GM12878 (cell line): ENCODE measurements around the gene EVI5L. TPM values are rescaled to one million over a fixed set of nuclear protein-coding genes. Genes with fewer than 3 reads are reported as not detected.

Source experiments
- BCL11A ChIP-seq: IDR thresholded peaks from 2 replicates; pipeline ENCODE4 v1.6.1; 2011; ENCODE audit warnings: low read depth, low read length
- BMI1 ChIP-seq: fragments of 450-650 bp; IDR thresholded peaks from 2 replicates; pipeline ENCODE4 v1.6.1; 2016; ENCODE audit warnings: mild to moderate bottlenecking, moderate library complexity, borderline replicate concordance
- CEBPZ ChIP-seq: fragments of 150-350 bp; IDR thresholded peaks from 2 replicates; pipeline ENCODE4 v1.6.1; 2016; ENCODE audit warnings: low read depth, low read length
- ELK1 ChIP-seq: IDR thresholded peaks from 2 replicates; pipeline ENCODE4 v1.6.1; 2012; ENCODE audit warnings: low read depth, low read length, improper control_type of control experiment
- FOXK2 ChIP-seq: fragments of 450-650 bp; IDR thresholded peaks from 2 replicates; pipeline ENCODE4 v1.6.1; 2017; ENCODE audit warnings: mild to moderate bottlenecking, moderate library complexity
- IRF4 ChIP-seq: IDR thresholded peaks from 2 replicates; pipeline ENCODE4 v1.6.1; 2011; ENCODE audit warnings: low read depth, low read length
- MLLT1 ChIP-seq: fragments of 450-650 bp; IDR thresholded peaks from 2 replicates; pipeline ENCODE4 v1.6.1; 2016; ENCODE audit warnings: mild to moderate bottlenecking
- MTA3 ChIP-seq: IDR thresholded peaks from 2 replicates; pipeline ENCODE4 v1.6.1; 2012; ENCODE audit warnings: low read length, inconsistent platforms, borderline replicate concordance
- MYB ChIP-seq: fragments of 150-350 bp; IDR thresholded peaks from 2 replicates; pipeline ENCODE4 v1.6.1; 2014; ENCODE audit warnings: mild to moderate bottlenecking, low read depth, low read length, borderline replicate concordance
- NBN ChIP-seq: fragments of 450-650 bp; IDR thresholded peaks from 2 replicates; pipeline ENCODE4 v1.6.1; 2016
- PML ChIP-seq: IDR thresholded peaks from 2 replicates; pipeline ENCODE4 v1.6.1; 2012; ENCODE audit warnings: low read length, inconsistent platforms
- POU2F2 ChIP-seq: IDR thresholded peaks from 3 replicates; pipeline ENCODE4 v1.6.1; 2011; ENCODE audit warnings: low read depth, mild to moderate bottlenecking, low read length, borderline replicate concordance
- RAD21 ChIP-seq: IDR thresholded peaks from 2 replicates; pipeline ENCODE4 v1.6.1; 2011; ENCODE audit warnings: mild to moderate bottlenecking, low read depth, low read length, moderate library complexity; ENCODE audit not compliant: insufficient read depth
- RELA ChIP-seq: fragments of 450-650 bp; IDR thresholded peaks from 2 replicates; pipeline ENCODE4 v1.8.0; 2014; ENCODE audit warnings: borderline replicate concordance; ENCODE audit not compliant: partially characterized antibody
- RELB ChIP-seq: fragments of 450-650 bp; IDR thresholded peaks from 2 replicates; pipeline ENCODE4 v1.6.1; 2017; ENCODE audit warnings: low read depth, mild to moderate bottlenecking, moderate library complexity
- RUNX3 ChIP-seq: IDR thresholded peaks from 2 replicates; pipeline ENCODE4 v1.6.1; 2012; ENCODE audit warnings: low read length, inconsistent platforms
- SIN3A ChIP-seq: IDR thresholded peaks from 2 replicates; pipeline ENCODE4 v1.6.1; 2012; ENCODE audit warnings: low read depth, low read length, improper control_type of control experiment
- SREBF1 ChIP-seq: IDR thresholded peaks from 2 replicates; pipeline ENCODE4 v1.6.1; 2012; ENCODE audit warnings: mild to moderate bottlenecking, low read length
- STAT3 ChIP-seq: IDR thresholded peaks from 2 replicates; pipeline ENCODE4 v1.6.1; 2011; ENCODE audit warnings: low read depth, low read length, improper control_type of control experiment
- TARDBP ChIP-seq: IDR thresholded peaks from 2 replicates; pipeline ENCODE4 v1.6.1; 2016; ENCODE audit warnings: borderline replicate concordance
- TCF7 ChIP-seq: IDR thresholded peaks from 2 replicates; pipeline ENCODE4 v1.6.1; 2014; ENCODE audit warnings: antibody characterized with exemption, borderline replicate concordance
- ZBTB4 ChIP-seq: fragments of 450-650 bp; formaldehyde crosslinking; IDR thresholded peaks from 2 replicates; pipeline ENCODE4 v1.4.0; 2022; ENCODE audit warnings: mild to moderate bottlenecking, moderate library complexity
- polyA plus RNA-seq, 11 experiments: library from polyadenylated mRNA; depleted of rRNA in 4 of 11; unstranded in 6 of 11; stranded (reverse) in 5 of 11; fragments of >200 nt; fragmentation: Nextera tagmentation in 4 of 11; fragmentation: Illumina TruSeq in 1 of 11; extraction: Ambion mirVana in 4 of 11; extraction: Trizol in 1 of 11; gene quantifications; 1 replicate in 1 of 11; 2 replicates in 10 of 11; pipeline versions ENCODE4 v1.2.1 to v1.2.3, GENCODE V29; 2011 to 2016; ENCODE audit warnings: inconsistent platforms in 2 of 11, missing spikeins in 2 of 11, low read depth in 1 of 11
- total RNA-seq, 4 experiments: library from RNA; depleted of rRNA in 3 of 4; stranded (reverse); fragments of >200 nt in 3 of 4; fragmentation: Illumina TruSeq in 1 of 4; extraction: Trizol in 1 of 4; gene quantifications; 2 replicates each; pipeline versions ENCODE4 v1.2.1 to v1.2.3, GENCODE V29; 2013 to 2021

EVI5L gene
- total and polyA plus RNA-seq, 10 of the 15 experiments (the other 5 are each of a cell fraction or from before 2014, with no cell fraction given), result 0.23 to 13.8 (median 5.0) TPM

- TF ChIP-seq RUNX3, result peak; percentile 87
- no peak for TF ChIP-seq SIN3A
- TF ChIP-seq MLLT1, result no peak
- no peak for TF ChIP-seq ELK1
- no peak for TF ChIP-seq STAT3
- TF ChIP-seq POU2F2, result peak; percentile 44; the same call in 1 of the 3 replicates
- 0 out of 2 replicates have a peak, but pooled peaks have one; percentile 13 for TF ChIP-seq NBN
- no peak for TF ChIP-seq TCF7
- TF ChIP-seq BMI1, result no peak
- peak; percentile 65; the same call in 1 of the 2 replicates for TF ChIP-seq IRF4
- TF ChIP-seq MTA3, result no peak
- no peak for TF ChIP-seq MYB
- TF ChIP-seq TARDBP, result no peak
- TF ChIP-seq RELA, result peak; percentile 74
- TF ChIP-seq CEBPZ, result no peak
- TF ChIP-seq BCL11A, result peak; percentile 69
- peak; percentile 77; the same call in 1 of the 2 replicates for TF ChIP-seq RELB
- no peak for TF ChIP-seq ZBTB4 (CRISPR knock-in tag)
- 0 out of 2 replicates have a peak, but pooled peaks have one; percentile 38 for TF ChIP-seq PML
- TF ChIP-seq SREBF1, result no peak
- TF ChIP-seq RAD21, result no peak
- TF ChIP-seq FOXK2, result no peak
Observed at GRCh38 chr19:7819337-7819736, 10.7 kb upstream of the EVI5L start (continued).
